ENCODE results near the gene CMIP. TPM values are rescaled to one million over a fixed set of nuclear protein-coding genes. Genes with fewer than 3 reads are reported as not detected.

Gene CMIP
- total RNA-seq, 1 experiment from 2014 or later, result 63.7 TPM

DNA sequence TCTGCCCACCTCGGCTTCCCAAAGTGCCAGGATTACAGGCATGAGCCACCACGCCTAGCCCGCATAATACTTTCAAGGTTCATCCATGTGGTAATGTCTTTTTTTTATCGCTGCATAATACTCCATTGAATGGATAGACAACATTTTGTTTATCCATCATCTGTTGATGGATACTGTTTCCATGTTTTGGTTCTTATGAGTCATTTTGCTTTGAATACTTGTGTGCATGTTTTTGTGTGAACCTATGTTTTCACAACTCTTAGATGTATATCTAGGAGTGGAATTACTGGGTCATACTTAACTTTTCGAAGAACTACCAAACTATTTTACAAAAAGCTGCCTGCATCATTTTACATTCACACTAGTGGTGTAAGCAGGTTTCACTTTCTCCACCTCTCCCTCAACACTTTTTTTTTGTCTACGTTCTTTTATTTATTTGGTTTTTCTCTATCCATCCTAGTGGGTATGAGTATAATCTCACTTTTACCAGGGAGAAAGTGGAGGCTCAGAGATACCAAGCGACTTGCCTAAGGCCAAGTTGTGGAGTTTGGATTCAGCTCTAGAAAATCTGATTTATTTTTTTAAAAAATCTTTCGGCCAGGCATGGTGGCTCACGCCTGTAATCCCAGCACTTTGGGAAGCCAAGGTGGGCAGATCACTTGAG is 151.2 kb downstream of the CMIP start:
- Mint-ChIP-seq H3K27ac (no peak overlapping the region), H3K9me3 (no peaks in the 10 kb centered on the region), H3K27me3 (ENCODE audit: low read depth) (no peaks in the 10 kb centered on the region), H3K4me1 (peaks cover 22% of the 10 kb centered on the region), H3K4me3 (no peak overlapping the region), H3K36me3 (no peaks in the 10 kb centered on the region)
- CTCF ChIA-PET, result interaction anchor here (1.2 to 1.8 kb wide), 2 partner anchors 10 kb away, joined by 6 to 8 read pairs; no protein-coding TSS in a partner anchor
- POLR2A ChIA-PET, result no interaction called here
- ATAC-seq, result no peak
- TF ChIP-seq, protein P1, sequence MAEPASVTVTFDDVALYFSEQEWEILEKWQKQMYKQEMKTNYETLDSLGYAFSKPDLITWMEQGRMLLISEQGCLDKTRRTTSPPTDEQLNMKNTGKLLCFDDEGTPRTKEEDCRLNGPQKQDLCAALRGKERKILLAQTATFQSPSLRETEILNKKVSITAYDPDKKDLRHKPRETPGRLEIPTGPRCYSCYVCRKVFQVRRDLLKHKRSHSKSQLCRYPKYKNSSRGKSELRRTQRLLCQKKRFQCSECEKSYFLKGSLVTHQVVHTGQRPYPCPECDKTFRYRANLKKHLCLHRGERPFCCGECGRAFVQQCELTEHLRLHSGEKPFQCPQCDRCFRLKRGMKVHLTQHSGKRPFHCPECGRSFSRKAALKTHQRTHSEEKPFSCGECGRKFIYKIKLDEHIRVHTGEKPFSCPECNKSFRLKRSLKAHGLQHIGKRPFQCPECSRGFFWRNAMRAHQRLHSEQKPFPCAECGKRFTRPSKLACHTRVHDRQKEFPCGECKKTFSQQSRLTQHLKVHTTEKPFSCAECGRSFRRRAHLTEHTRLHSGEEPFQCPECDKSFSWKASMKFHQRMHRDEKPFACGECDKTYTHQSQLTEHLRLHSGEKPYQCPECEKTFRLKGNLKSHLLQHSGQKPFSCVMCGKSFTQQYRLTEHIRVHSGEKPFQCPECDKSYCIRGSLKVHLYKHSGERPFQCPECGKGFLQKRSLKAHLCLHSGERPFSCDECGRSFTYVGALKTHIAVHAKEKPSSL (CRISPR knock-in tag; conservative IDR thresholded peaks at IDR 0.05), result no peak
- TF ChIP-seq ZNF317 (CRISPR knock-in tag; IDR thresholded peaks at IDR 0.05; ENCODE audit: borderline replicate concordance, low read depth) (no peak), NR1H2 (CRISPR knock-in tag; IDR thresholded peaks at IDR 0.05) (no peak), NR2C2 (CRISPR knock-in tag; IDR thresholded peaks at IDR 0.05) (no peak), TCF7 (CRISPR knock-in tag; IDR thresholded peaks at IDR 0.05; ENCODE audit: low read depth) (no peak), JAZF1 (CRISPR knock-in tag; IDR thresholded peaks at IDR 0.05) (no peak), ZNF138 (CRISPR knock-in tag; conservative IDR thresholded peaks at IDR 0.05) (no peak)
- TF ChIP-seq, protein P2, sequence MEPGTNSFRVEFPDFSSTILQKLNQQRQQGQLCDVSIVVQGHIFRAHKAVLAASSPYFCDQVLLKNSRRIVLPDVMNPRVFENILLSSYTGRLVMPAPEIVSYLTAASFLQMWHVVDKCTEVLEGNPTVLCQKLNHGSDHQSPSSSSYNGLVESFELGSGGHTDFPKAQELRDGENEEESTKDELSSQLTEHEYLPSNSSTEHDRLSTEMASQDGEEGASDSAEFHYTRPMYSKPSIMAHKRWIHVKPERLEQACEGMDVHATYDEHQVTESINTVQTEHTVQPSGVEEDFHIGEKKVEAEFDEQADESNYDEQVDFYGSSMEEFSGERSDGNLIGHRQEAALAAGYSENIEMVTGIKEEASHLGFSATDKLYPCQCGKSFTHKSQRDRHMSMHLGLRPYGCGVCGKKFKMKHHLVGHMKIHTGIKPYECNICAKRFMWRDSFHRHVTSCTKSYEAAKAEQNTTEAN (CRISPR knock-in tag; IDR thresholded peaks at IDR 0.05), result no peak
- TF ChIP-seq, protein P3, sequence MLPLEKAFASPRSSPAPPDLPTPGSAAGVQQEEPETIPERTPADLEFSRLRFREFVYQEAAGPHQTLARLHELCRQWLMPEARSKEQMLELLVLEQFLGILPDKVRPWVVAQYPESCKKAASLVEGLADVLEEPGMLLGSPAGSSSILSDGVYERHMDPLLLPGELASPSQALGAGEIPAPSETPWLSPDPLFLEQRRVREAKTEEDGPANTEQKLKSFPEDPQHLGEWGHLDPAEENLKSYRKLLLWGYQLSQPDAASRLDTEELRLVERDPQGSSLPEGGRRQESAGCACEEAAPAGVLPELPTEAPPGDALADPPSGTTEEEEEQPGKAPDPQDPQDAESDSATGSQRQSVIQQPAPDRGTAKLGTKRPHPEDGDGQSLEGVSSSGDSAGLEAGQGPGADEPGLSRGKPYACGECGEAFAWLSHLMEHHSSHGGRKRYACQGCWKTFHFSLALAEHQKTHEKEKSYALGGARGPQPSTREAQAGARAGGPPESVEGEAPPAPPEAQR (CRISPR knock-in tag; IDR thresholded peaks at IDR 0.05), result no peak
- TF ChIP-seq, protein P4, sequence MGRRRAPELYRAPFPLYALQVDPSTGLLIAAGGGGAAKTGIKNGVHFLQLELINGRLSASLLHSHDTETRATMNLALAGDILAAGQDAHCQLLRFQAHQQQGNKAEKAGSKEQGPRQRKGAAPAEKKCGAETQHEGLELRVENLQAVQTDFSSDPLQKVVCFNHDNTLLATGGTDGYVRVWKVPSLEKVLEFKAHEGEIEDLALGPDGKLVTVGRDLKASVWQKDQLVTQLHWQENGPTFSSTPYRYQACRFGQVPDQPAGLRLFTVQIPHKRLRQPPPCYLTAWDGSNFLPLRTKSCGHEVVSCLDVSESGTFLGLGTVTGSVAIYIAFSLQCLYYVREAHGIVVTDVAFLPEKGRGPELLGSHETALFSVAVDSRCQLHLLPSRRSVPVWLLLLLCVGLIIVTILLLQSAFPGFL (CRISPR knock-in tag; IDR thresholded peaks at IDR 0.05; ENCODE audit: borderline replicate concordance), result no peak
- TF ChIP-seq, protein P5, sequence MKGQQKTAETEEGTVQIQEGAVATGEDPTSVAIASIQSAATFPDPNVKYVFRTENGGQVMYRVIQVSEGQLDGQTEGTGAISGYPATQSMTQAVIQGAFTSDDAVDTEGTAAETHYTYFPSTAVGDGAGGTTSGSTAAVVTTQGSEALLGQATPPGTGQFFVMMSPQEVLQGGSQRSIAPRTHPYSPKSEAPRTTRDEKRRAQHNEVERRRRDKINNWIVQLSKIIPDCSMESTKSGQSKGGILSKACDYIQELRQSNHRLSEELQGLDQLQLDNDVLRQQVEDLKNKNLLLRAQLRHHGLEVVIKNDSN (CRISPR knock-in tag; IDR thresholded peaks at IDR 0.05), result no peak
- no peak for DNase-seq (ENCODE audit: low spot score)

DNA sequence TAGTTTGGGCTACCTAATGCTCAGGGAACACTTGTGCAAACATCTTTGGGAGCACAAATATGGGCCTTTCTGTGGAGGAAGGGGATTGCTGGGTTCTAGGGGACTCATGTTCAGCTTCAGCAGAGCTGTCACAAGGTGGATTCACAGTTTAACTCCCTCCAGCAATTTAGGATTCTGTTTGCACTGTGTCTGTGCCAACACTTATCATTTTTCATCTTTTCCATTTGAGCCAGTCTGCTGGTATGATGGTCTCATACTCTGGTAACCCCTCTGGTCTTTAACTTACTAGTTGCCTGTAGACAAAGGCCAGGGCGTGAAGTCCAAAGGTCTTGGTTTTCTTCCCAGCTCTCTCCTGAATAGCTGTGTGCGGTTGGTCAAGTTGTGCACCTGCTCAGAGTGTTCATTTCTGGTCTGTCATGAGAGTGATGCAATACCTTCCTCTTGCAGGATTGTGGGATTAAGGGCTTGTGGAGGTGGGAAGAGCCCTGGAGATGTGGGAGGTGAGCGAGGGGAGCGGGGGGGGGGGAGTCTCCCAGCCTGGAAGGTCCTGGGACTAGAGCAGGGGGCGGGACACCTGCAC is 152.6 kb downstream of the CMIP start:
- Mint-ChIP-seq H3K9me3 (no peaks in the 10 kb centered on the region), H3K4me1 (peaks cover 26% of the 10 kb centered on the region), H3K36me3 (no peaks in the 10 kb centered on the region), H3K27ac (peak overlapping the region; percentile 40; the same call in 1 of the 2 replicates), H3K4me3 (no peak overlapping the region), H3K27me3 (ENCODE audit: low read depth) (no peaks in the 10 kb centered on the region)
- ATAC-seq, result no peak
- ChIA-PET POLR2A (no interaction called here), CTCF (interaction anchor here (1.0 to 2.7 kb wide), 4 partner anchors 11 to 133 kb away, joined by 3 to 8 read pairs (median 5); no protein-coding TSS in a partner anchor)
- DNase-seq (ENCODE audit: low spot score), result no peak
- peak; percentile 96 for TF ChIP-seq GABPB1 (CRISPR knock-in tag; IDR thresholded peaks at IDR 0.05)
- TF ChIP-seq FOXK1 (CRISPR knock-in tag; IDR thresholded peaks at IDR 0.05), result no peak
- TF ChIP-seq, protein P6, sequence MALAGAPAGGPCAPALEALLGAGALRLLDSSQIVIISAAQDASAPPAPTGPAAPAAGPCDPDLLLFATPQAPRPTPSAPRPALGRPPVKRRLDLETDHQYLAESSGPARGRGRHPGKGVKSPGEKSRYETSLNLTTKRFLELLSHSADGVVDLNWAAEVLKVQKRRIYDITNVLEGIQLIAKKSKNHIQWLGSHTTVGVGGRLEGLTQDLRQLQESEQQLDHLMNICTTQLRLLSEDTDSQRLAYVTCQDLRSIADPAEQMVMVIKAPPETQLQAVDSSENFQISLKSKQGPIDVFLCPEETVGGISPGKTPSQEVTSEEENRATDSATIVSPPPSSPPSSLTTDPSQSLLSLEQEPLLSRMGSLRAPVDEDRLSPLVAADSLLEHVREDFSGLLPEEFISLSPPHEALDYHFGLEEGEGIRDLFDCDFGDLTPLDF (CRISPR knock-in tag; IDR thresholded peaks at IDR 0.05), result no peak

Measured in WTC11 (cell line).